ENCODE results near the gene STRA8.

- no peak for TF ChIP-seq EZH2 (IDR thresholded peaks at IDR 0.05; ENCODE audit: borderline replicate concordance, low read length)
- TF ChIP-seq, protein P1, sequence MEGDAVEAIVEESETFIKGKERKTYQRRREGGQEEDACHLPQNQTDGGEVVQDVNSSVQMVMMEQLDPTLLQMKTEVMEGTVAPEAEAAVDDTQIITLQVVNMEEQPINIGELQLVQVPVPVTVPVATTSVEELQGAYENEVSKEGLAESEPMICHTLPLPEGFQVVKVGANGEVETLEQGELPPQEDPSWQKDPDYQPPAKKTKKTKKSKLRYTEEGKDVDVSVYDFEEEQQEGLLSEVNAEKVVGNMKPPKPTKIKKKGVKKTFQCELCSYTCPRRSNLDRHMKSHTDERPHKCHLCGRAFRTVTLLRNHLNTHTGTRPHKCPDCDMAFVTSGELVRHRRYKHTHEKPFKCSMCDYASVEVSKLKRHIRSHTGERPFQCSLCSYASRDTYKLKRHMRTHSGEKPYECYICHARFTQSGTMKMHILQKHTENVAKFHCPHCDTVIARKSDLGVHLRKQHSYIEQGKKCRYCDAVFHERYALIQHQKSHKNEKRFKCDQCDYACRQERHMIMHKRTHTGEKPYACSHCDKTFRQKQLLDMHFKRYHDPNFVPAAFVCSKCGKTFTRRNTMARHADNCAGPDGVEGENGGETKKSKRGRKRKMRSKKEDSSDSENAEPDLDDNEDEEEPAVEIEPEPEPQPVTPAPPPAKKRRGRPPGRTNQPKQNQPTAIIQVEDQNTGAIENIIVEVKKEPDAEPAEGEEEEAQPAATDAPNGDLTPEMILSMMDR (conservative IDR thresholded peaks at IDR 0.05 in 1 of 2, IDR thresholded peaks at IDR 0.05 in 1 of 2; ENCODE audit: extremely low read depth in 1 of 2, insufficient read depth in 1 of 2, low read depth in 1 of 2, low read length in 2 of 2) = no peak
Measured at GRCh38 chr7:135285547-135286233, 52.1 kb downstream of the STRA8 start.
